ENCODE data around the gene HPSE2.

Gene HPSE2

GRCh38 chr10:98528166-98528804 is 707.4 kb downstream of the HPSE2 start:
- Histone ChIP-seq H3K56ac (ENCODE audit: low read length) (no peak overlapping the region), H3K23ac (ENCODE audit: low read length) (no peak overlapping the region), H2BK5ac (ENCODE audit: low read length) (no peak overlapping the region), H2BK120ac (ENCODE audit: low read depth, low read length) (no peak overlapping the region), H3K79me1 (ENCODE audit: low read length) (no peaks in the 10 kb centered on the region), H3K79me2 (ENCODE audit: control insufficient read depth, insufficient read depth, low read length) (no peaks in the 10 kb centered on the region), H3K27ac (ENCODE audit: low read depth, low read length) (no peak overlapping the region), H3K4me3 (ENCODE audit: low read length) (no peak overlapping the region), H4K5ac (ENCODE audit: low read length) (no peak overlapping the region), H3K36me3 (ENCODE audit: control insufficient read depth, insufficient read depth, low read length) (no peaks in the 10 kb centered on the region), H3K4ac (ENCODE audit: low read depth, low read length) (no peak overlapping the region), H2BK15ac (replicated peaks; ENCODE audit: low read depth) (no peak overlapping the region), H3K27me3 (ENCODE audit: insufficient read depth, low read length, poor library complexity) (no peaks in the 10 kb centered on the region), H3K9ac (ENCODE audit: low read length) (no peak overlapping the region), H4K8ac (ENCODE audit: low read depth, low read length) (no peak overlapping the region), H3K18ac (ENCODE audit: low read length) (no peak overlapping the region), H3K4me2 (ENCODE audit: low read length) (no peak overlapping the region), H2AK5ac (ENCODE audit: low read length) (no peak overlapping the region), H3K4me1 (ENCODE audit: control insufficient read depth, low read depth, low read length) (peaks cover 4% of the 10 kb centered on the region)
- no peak for DNase-seq
- WGBS (ENCODE audit: extremely low coverage, insufficient coverage, low lambda C conversion rate): no CpG with 5 or more reads among the region's 8 CpGs

GRCh38 chr10:98525969-98526368 is 709.7 kb downstream of the HPSE2 start:
- H3K9ac ChIP-seq (ENCODE audit: low read length): no peak overlapping the region
- H3K23ac ChIP-seq (ENCODE audit: low read length): no peak overlapping the region
- H3K36me3 ChIP-seq (ENCODE audit: control insufficient read depth, insufficient read depth, low read length): no peaks in the 10 kb centered on the region
- H4K5ac ChIP-seq (ENCODE audit: low read length): no peak overlapping the region
- no peak overlapping the region for H3K56ac ChIP-seq (ENCODE audit: low read length)
- H3K27ac ChIP-seq (ENCODE audit: low read depth, low read length): no peak overlapping the region
- H3K79me2 ChIP-seq (ENCODE audit: control insufficient read depth, insufficient read depth, low read length): no peaks in the 10 kb centered on the region
- no peak overlapping the region for H2BK15ac ChIP-seq (replicated peaks; ENCODE audit: low read depth)
- no peak overlapping the region for H2BK5ac ChIP-seq (ENCODE audit: low read length)
- no peak overlapping the region for H3K4me3 ChIP-seq (ENCODE audit: low read length)
- no peak overlapping the region for H4K8ac ChIP-seq (ENCODE audit: low read depth, low read length)
- no peaks in the 10 kb centered on the region for H3K79me1 ChIP-seq (ENCODE audit: low read length)
- H2AK5ac ChIP-seq (ENCODE audit: low read length): no peak overlapping the region
- H3K18ac ChIP-seq (ENCODE audit: low read length): no peak overlapping the region
- no peaks in the 10 kb centered on the region for H3K27me3 ChIP-seq (ENCODE audit: insufficient read depth, low read length, poor library complexity)
- DNase-seq: no peak
- no peaks in the 10 kb centered on the region for H3K4me1 ChIP-seq (ENCODE audit: control insufficient read depth, low read depth, low read length)
- no peak overlapping the region for H2BK120ac ChIP-seq (ENCODE audit: low read depth, low read length)
- no CpG with 5 or more reads among the region's 3 CpGs for WGBS (ENCODE audit: extremely low coverage, insufficient coverage, low lambda C conversion rate)
- no peak overlapping the region for H3K4me2 ChIP-seq (ENCODE audit: low read length)
- no peak overlapping the region for H3K4ac ChIP-seq (ENCODE audit: low read depth, low read length)

- Histone ChIP-seq H3K4me2 (ENCODE audit: low read length) (no peak overlapping the region), H3K4ac (ENCODE audit: low read depth, low read length) (no peak overlapping the region), H2AK5ac (ENCODE audit: low read length) (no peak overlapping the region), H3K27me3 (ENCODE audit: insufficient read depth, low read length, poor library complexity) (no peaks in the 10 kb centered on the region), H3K23ac (ENCODE audit: low read length) (no peak overlapping the region), H2BK5ac (ENCODE audit: low read length) (no peak overlapping the region), H3K56ac (ENCODE audit: low read length) (no peak overlapping the region), H3K18ac (ENCODE audit: low read length) (no peak overlapping the region), H3K79me2 (ENCODE audit: control insufficient read depth, insufficient read depth, low read length) (no peaks in the 10 kb centered on the region), H3K4me1 (ENCODE audit: control insufficient read depth, low read depth, low read length) (no peaks in the 10 kb centered on the region), H3K79me1 (ENCODE audit: low read length) (no peaks in the 10 kb centered on the region), H3K27ac (ENCODE audit: low read depth, low read length) (no peak overlapping the region), H2BK120ac (ENCODE audit: low read depth, low read length) (no peak overlapping the region), H4K5ac (ENCODE audit: low read length) (no peak overlapping the region), H2BK15ac (replicated peaks; ENCODE audit: low read depth) (no peak overlapping the region), H4K8ac (ENCODE audit: low read depth, low read length) (no peak overlapping the region), H3K4me3 (ENCODE audit: low read length) (no peak overlapping the region), H3K36me3 (ENCODE audit: control insufficient read depth, insufficient read depth, low read length) (no peaks in the 10 kb centered on the region), H3K9ac (ENCODE audit: low read length) (no peak overlapping the region)
- DNase-seq: no peak
- WGBS (ENCODE audit: extremely low coverage, insufficient coverage, low lambda C conversion rate): no CpG with 5 or more reads among the region's 8 CpGs
Measured at GRCh38 chr10:98524124-98524523, 711.5 kb downstream of the HPSE2 start.

- Histone ChIP-seq H3K4me1 (ENCODE audit: control insufficient read depth, low read depth, low read length) (peaks cover 4% of the 10 kb centered on the region), H2BK15ac (replicated peaks; ENCODE audit: low read depth) (no peak overlapping the region), H2BK120ac (ENCODE audit: low read depth, low read length) (no peak overlapping the region), H3K4ac (ENCODE audit: low read depth, low read length) (no peak overlapping the region), H3K56ac (ENCODE audit: low read length) (no peak overlapping the region), H4K5ac (ENCODE audit: low read length) (no peak overlapping the region), H3K79me1 (ENCODE audit: low read length) (no peaks in the 10 kb centered on the region), H3K9ac (ENCODE audit: low read length) (no peak overlapping the region), H3K36me3 (ENCODE audit: control insufficient read depth, insufficient read depth, low read length) (no peaks in the 10 kb centered on the region), H2BK5ac (ENCODE audit: low read length) (no peak overlapping the region), H3K27me3 (ENCODE audit: insufficient read depth, low read length, poor library complexity) (no peaks in the 10 kb centered on the region), H3K27ac (ENCODE audit: low read depth, low read length) (no peak overlapping the region), H3K4me2 (ENCODE audit: low read length) (no peak overlapping the region), H3K4me3 (ENCODE audit: low read length) (no peak overlapping the region), H2AK5ac (ENCODE audit: low read length) (no peak overlapping the region), H3K23ac (ENCODE audit: low read length) (no peak overlapping the region), H3K18ac (ENCODE audit: low read length) (no peak overlapping the region), H4K8ac (ENCODE audit: low read depth, low read length) (no peak overlapping the region), H3K79me2 (ENCODE audit: control insufficient read depth, insufficient read depth, low read length) (no peaks in the 10 kb centered on the region)
- no peak for DNase-seq
- WGBS (ENCODE audit: extremely low coverage, insufficient coverage, low lambda C conversion rate): no CpG with 5 or more reads among the region's 2 CpGs
Measured at GRCh38 chr10:98519841-98520240, 715.8 kb downstream of the HPSE2 start.

DNA sequence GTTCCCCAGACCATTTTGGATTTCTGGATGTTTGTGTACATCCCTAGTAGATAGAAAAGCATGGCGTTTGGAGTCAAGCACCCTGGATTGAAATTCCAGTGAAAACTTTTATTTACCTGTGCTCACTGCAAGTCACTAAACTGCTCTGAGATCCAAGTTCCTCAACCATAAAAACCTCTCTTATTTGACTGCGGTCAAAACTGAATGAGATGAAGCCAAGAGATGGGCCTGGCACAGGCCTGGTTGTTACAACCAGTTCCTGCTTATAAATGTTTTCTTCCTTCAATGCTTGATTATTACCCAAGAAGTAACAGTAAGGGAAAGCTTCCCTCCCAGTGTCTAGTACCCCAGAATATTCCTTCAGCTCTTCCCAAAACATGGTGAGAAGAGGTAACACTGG is 718.0 kb downstream of the HPSE2 start:
- WGBS (ENCODE audit: extremely low coverage, insufficient coverage, low lambda C conversion rate): no CpG with 5 or more reads among the region's 2 CpGs

GRCh38 chr10:98516352-98516751 is 719.3 kb downstream of the HPSE2 start:
- WGBS (ENCODE audit: extremely low coverage, insufficient coverage, low lambda C conversion rate): no CpG with 5 or more reads among the region's 2 CpGs
- Histone ChIP-seq H3K4ac (ENCODE audit: low read depth, low read length) (no peak overlapping the region), H2BK5ac (ENCODE audit: low read length) (no peak overlapping the region), H3K27me3 (ENCODE audit: insufficient read depth, low read length, poor library complexity) (no peaks in the 10 kb centered on the region), H3K79me1 (ENCODE audit: low read length) (no peaks in the 10 kb centered on the region), H4K5ac (ENCODE audit: low read length) (no peak overlapping the region), H2BK15ac (replicated peaks; ENCODE audit: low read depth) (no peak overlapping the region), H3K4me1 (ENCODE audit: control insufficient read depth, low read depth, low read length) (peaks cover 4% of the 10 kb centered on the region), H2AK5ac (ENCODE audit: low read length) (no peak overlapping the region), H3K23ac (ENCODE audit: low read length) (no peak overlapping the region), H3K36me3 (ENCODE audit: control insufficient read depth, insufficient read depth, low read length) (no peaks in the 10 kb centered on the region), H3K56ac (ENCODE audit: low read length) (peak overlapping the region; percentile 40), H3K4me2 (ENCODE audit: low read length) (no peak overlapping the region), H3K9ac (ENCODE audit: low read length) (no peak overlapping the region), H3K18ac (ENCODE audit: low read length) (peak overlapping the region; percentile 56), H3K4me3 (ENCODE audit: low read length) (no peak overlapping the region), H2BK120ac (ENCODE audit: low read depth, low read length) (no peak overlapping the region), H4K8ac (ENCODE audit: low read depth, low read length) (peak overlapping the region; percentile 28), H3K79me2 (ENCODE audit: control insufficient read depth, insufficient read depth, low read length) (no peaks in the 10 kb centered on the region), H3K27ac (ENCODE audit: low read depth, low read length) (peak overlapping the region; percentile 11)
- peak; percentile 80 for DNase-seq

More for the DNA sequence above, 718.0 kb downstream of the HPSE2 start:
- Histone ChIP-seq H3K18ac (ENCODE audit: low read length) (no peak overlapping the region), H2AK5ac (ENCODE audit: low read length) (no peak overlapping the region), H4K8ac (ENCODE audit: low read depth, low read length) (no peak overlapping the region), H3K79me2 (ENCODE audit: control insufficient read depth, insufficient read depth, low read length) (no peaks in the 10 kb centered on the region), H3K27ac (ENCODE audit: low read depth, low read length) (no peak overlapping the region), H4K5ac (ENCODE audit: low read length) (no peak overlapping the region), H3K4me1 (ENCODE audit: control insufficient read depth, low read depth, low read length) (peaks cover 4% of the 10 kb centered on the region), H3K9ac (ENCODE audit: low read length) (no peak overlapping the region), H3K36me3 (ENCODE audit: control insufficient read depth, insufficient read depth, low read length) (no peaks in the 10 kb centered on the region), H3K4me3 (ENCODE audit: low read length) (no peak overlapping the region), H2BK120ac (ENCODE audit: low read depth, low read length) (peak overlapping the region; percentile 12), H3K79me1 (ENCODE audit: low read length) (no peaks in the 10 kb centered on the region), H3K27me3 (ENCODE audit: insufficient read depth, low read length, poor library complexity) (no peaks in the 10 kb centered on the region), H3K23ac (ENCODE audit: low read length) (no peak overlapping the region), H3K4ac (ENCODE audit: low read depth, low read length) (no peak overlapping the region), H3K4me2 (ENCODE audit: low read length) (no peak overlapping the region), H2BK15ac (replicated peaks; ENCODE audit: low read depth) (no peak overlapping the region), H3K56ac (ENCODE audit: low read length) (no peak overlapping the region), H2BK5ac (ENCODE audit: low read length) (no peak overlapping the region)
- DNase-seq: no peak

All from mesendoderm (in vitro differentiated cells).